ENCODE measurements around the gene MIEF1.
"Not testable (repeated sequence)": the region's sequence is repeated elsewhere in the genome, so short reads cannot be mapped to it uniquely, and the experiment has no call there.

Gene MIEF1

GRCh38 chr22:39490966-39491680, 11.0 kb upstream of the MIEF1 start:
- DNase-seq: no peak

GRCh38 chr22:39491696-39492095, 10.4 kb upstream of the MIEF1 start:
- DNase-seq: no peak

GRCh38 chr22:39492186-39492585, 9.9 kb upstream of the MIEF1 start:
- no peak for DNase-seq

GRCh38 chr22:39493759-39494158, 8.3 kb upstream of the MIEF1 start:
- DNase-seq: no peak

GRCh38 chr22:39494471-39495120, 7.5 kb upstream of the MIEF1 start:
- DNase-seq: no peak

- no peak for DNase-seq
Observed at GRCh38 chr22:39496131-39496838, 5.8 kb upstream of the MIEF1 start.

- no peak for DNase-seq
Observed at GRCh38 chr22:39497429-39497828, 4.7 kb upstream of the MIEF1 start.

- no peak for DNase-seq
Observed at GRCh38 chr22:39498368-39498767, 3.7 kb upstream of the MIEF1 start.

- no peak for DNase-seq
Observed at GRCh38 chr22:39498802-39499201, 3.3 kb upstream of the MIEF1 start.

- DNase-seq: no peak
Observed at GRCh38 chr22:39500101-39500500, 2.0 kb upstream of the MIEF1 start.

GRCh38 chr22:39501644-39502108, 414 bp upstream of the MIEF1 start:
- DNase-seq: no peak

- DNase-seq: no peak
Observed at GRCh38 chr22:39502789-39503409, 809 bp downstream of the MIEF1 start.

- DNase-seq: no peak
Observed at GRCh38 chr22:39503630-39504029, 1.5 kb downstream of the MIEF1 start.

- DNase-seq: no peak
Observed at GRCh38 chr22:39504071-39504470, 2.0 kb downstream of the MIEF1 start.

- not testable (repeated sequence) for DNase-seq
Observed at GRCh38 chr22:39507021-39507420, 4.9 kb downstream of the MIEF1 start.

- no peak for DNase-seq
Observed at GRCh38 chr22:39508393-39508792, 6.3 kb downstream of the MIEF1 start.

- DNase-seq: no peak
Observed at GRCh38 chr22:39510529-39511149, 8.5 kb downstream of the MIEF1 start.

GRCh38 chr22:39511226-39511625, 9.1 kb downstream of the MIEF1 start:
- DNase-seq: no peak

- no peak for DNase-seq
Observed at GRCh38 chr22:39512026-39512425, 9.9 kb downstream of the MIEF1 start.

GRCh38 chr22:39513791-39514190, 11.7 kb downstream of the MIEF1 start:
- no peak for DNase-seq

GRCh38 chr22:39514373-39514973, 12.4 kb downstream of the MIEF1 start:
- DNase-seq: no peak

- DNase-seq: no peak
Observed at GRCh38 chr22:39515266-39516050, 13.4 kb downstream of the MIEF1 start.

Data from NCI-H510A (cell line).